Measurements from ENCODE around the gene IL1RAPL1. TPM values are rescaled to one million over a fixed set of nuclear protein-coding genes. Genes with fewer than 3 reads are reported as not detected.

The IL1RAPL1 gene
- total RNA-seq, 1 donor from 2014 or later, result 0.66 TPM

GRCh38 chrX:28998609-28999135 is 411.4 kb downstream of the IL1RAPL1 start:
- Mint-ChIP-seq H3K36me3 (ENCODE audit: unreplicated experiment) (no peaks in the 10 kb centered on the region), H3K27me3 (ENCODE audit: unreplicated experiment) (no peaks in the 10 kb centered on the region)
- no peak for TF ChIP-seq CTCF (IDR thresholded peaks at IDR 0.05; ENCODE audit: partially characterized antibody, unreplicated experiment)

GRCh38 chrX:29012867-29013266 is 425.6 kb downstream of the IL1RAPL1 start:
- H3K36me3 Mint-ChIP-seq (ENCODE audit: unreplicated experiment), result no peaks in the 10 kb centered on the region
- peaks cover 2% of the 10 kb centered on the region for H3K9me3 Mint-ChIP-seq (ENCODE audit: unreplicated experiment)
- no peak overlapping the region for H3K27ac Mint-ChIP-seq (ENCODE audit: unreplicated experiment)
- DNase-seq, result no peak
- H3K27me3 Mint-ChIP-seq (ENCODE audit: unreplicated experiment), result no peaks in the 10 kb centered on the region
- TF ChIP-seq CTCF (IDR thresholded peaks at IDR 0.05; ENCODE audit: partially characterized antibody, unreplicated experiment), result no peak
- H3K4me1 Mint-ChIP-seq (ENCODE audit: low read depth, unreplicated experiment), result no peaks in the 10 kb centered on the region
- no peak overlapping the region for H3K4me3 Mint-ChIP-seq (ENCODE audit: unreplicated experiment)

More at GRCh38 chrX:28998609-28999135, 411.4 kb downstream of the IL1RAPL1 start:
- no peak overlapping the region for H3K27ac Mint-ChIP-seq (ENCODE audit: unreplicated experiment)
- H3K4me3 Mint-ChIP-seq (ENCODE audit: unreplicated experiment), result no peak overlapping the region
- H3K4me1 Mint-ChIP-seq (ENCODE audit: low read depth, unreplicated experiment), result peaks cover 1% of the 10 kb centered on the region
- H3K9me3 Mint-ChIP-seq (ENCODE audit: unreplicated experiment), result no peaks in the 10 kb centered on the region
- DNase-seq, result no peak

GRCh38 chrX:29023207-29023606 is 436.0 kb downstream of the IL1RAPL1 start:
- H3K4me1 Mint-ChIP-seq (ENCODE audit: low read depth, unreplicated experiment), result no peaks in the 10 kb centered on the region
- H3K36me3 Mint-ChIP-seq (ENCODE audit: unreplicated experiment), result no peaks in the 10 kb centered on the region
- no peak overlapping the region for H3K4me3 Mint-ChIP-seq (ENCODE audit: unreplicated experiment)
- H3K27me3 Mint-ChIP-seq (ENCODE audit: unreplicated experiment), result no peaks in the 10 kb centered on the region
- H3K9me3 Mint-ChIP-seq (ENCODE audit: unreplicated experiment), result peaks cover 1% of the 10 kb centered on the region
- no peak for DNase-seq
- no peak overlapping the region for H3K27ac Mint-ChIP-seq (ENCODE audit: unreplicated experiment)
- no peak for TF ChIP-seq CTCF (IDR thresholded peaks at IDR 0.05; ENCODE audit: partially characterized antibody, unreplicated experiment)

- no peak for DNase-seq
- Mint-ChIP-seq H3K4me3 (ENCODE audit: unreplicated experiment) (no peak overlapping the region), H3K9me3 (ENCODE audit: unreplicated experiment) (peaks cover 1% of the 10 kb centered on the region), H3K27me3 (ENCODE audit: unreplicated experiment) (no peaks in the 10 kb centered on the region), H3K36me3 (ENCODE audit: unreplicated experiment) (no peaks in the 10 kb centered on the region), H3K27ac (ENCODE audit: unreplicated experiment) (no peak overlapping the region), H3K4me1 (ENCODE audit: low read depth, unreplicated experiment) (no peaks in the 10 kb centered on the region)
- no peak for TF ChIP-seq CTCF (IDR thresholded peaks at IDR 0.05; ENCODE audit: partially characterized antibody, unreplicated experiment)
Measured at GRCh38 chrX:29024871-29025270, 437.6 kb downstream of the IL1RAPL1 start.

GRCh38 chrX:29039501-29039900 is 452.3 kb downstream of the IL1RAPL1 start:
- TF ChIP-seq CTCF (IDR thresholded peaks at IDR 0.05; ENCODE audit: partially characterized antibody, unreplicated experiment), result no peak
- Mint-ChIP-seq H3K4me1 (ENCODE audit: low read depth, unreplicated experiment) (no peaks in the 10 kb centered on the region), H3K36me3 (ENCODE audit: unreplicated experiment) (no peaks in the 10 kb centered on the region), H3K27ac (ENCODE audit: unreplicated experiment) (no peak overlapping the region), H3K9me3 (ENCODE audit: unreplicated experiment) (no peaks in the 10 kb centered on the region), H3K27me3 (ENCODE audit: unreplicated experiment) (no peaks in the 10 kb centered on the region), H3K4me3 (ENCODE audit: unreplicated experiment) (no peak overlapping the region)
- DNase-seq, result no peak

Measured in glutamatergic neuron (in vitro differentiated cells).